Activated gamma-delta T cell treated with Interleukin-2 at 50 U/mL for 16 hours (primary cell): Measurements from ENCODE around the gene NACA.
A peak's percentile ranks its signal among the peaks of the same experiment; 100 is the strongest.

Experiments used
- DNase-seq: peaks from one replicate; pipeline ENCODE4 v3.0.0-alpha.2; 2020

Gene NACA

DNA sequence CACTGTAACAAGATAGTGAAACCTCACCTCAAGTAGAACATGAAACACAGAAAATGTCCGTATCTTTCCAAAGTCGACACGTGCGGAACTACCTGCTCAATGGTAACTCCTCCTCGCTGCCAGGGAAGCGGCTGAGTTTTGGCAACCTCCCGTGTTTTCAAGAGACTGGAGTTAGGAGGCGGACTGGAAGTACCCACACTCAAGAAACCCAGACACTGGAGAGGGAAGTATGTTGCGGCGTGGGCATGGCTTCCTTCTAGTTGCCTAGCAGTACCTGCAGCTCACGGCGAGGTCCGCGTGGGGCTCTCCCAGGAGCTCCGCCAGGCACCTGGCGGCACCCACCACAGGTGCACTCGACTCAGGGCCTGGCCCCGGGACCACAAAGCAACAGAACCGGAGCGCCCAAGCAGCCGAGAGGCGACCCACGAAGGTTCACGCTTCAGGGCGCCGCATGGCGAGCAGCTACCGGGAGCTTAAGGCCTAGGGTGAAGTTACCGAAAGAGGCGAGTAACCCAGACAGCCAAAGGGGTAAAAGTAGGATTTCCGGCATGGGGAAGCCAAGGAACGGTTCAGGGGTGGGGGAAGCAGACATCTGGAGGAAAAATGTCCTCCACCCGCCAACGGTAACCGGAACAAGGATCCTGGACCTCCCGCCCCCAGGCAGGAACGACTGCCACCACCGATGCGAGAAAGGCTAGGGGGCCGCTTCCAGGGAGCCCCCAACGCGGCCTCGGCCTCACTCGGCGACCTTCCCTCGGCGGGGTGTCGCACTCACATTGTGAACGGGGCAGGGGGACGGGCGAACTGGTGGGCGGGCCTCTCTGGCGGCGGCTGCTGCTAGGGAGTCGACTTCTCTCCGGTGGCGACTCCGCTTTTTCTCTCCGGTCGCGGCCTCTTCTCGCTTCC, 37.6 kb downstream of the NACA start:
- DNase-seq = peak; percentile 77

DNA sequence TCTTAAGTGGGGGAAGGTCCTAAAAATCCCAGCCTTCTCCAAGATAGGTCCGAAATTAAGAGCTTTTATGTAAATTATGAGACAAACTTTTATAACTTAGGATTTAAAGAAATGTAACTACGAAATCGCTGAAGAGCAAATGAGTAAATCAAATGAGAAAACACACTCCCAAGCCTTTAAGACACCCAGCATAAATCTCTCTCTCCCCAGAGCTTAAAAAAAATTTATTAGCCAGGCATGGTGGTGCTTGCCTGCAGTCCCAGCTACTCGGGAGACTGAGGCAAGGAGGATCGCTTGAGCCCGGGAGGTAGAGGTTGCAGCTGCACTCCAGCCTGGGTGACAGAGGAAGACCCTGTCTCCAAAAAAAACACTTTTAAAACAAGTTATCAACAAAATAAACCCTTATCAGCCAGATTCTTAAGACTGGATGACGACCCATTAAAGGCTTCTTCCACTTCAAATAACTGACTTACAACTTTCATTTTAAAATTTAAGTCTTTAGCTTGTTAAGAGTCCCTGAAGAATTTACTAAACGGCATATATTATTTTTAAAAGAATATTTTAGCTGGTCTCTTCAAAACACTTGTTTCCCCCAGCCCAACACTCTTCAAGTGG, 40.2 kb downstream of the NACA start:
- no peak for DNase-seq

DNA sequence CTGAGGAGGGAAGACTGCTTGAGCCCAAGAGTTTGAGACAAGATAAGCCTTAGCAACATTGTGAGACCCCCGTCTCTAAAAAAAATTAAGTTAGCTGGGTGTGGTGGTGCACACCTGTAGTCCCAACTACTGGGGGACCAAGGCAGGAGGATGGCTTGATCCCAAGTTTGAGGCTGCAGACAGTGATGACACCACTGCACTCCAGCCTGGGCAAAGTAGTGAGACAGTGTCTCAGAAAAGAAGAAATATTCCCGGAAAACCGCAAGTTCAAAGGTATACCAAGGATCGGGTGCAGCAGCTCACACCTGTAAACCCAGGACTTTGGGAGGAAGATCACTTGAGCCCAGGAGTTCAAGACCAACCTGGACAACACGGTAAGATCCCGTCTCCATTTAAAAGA, 42.8 kb downstream of the NACA start:
- DNase-seq = no peak

DNA sequence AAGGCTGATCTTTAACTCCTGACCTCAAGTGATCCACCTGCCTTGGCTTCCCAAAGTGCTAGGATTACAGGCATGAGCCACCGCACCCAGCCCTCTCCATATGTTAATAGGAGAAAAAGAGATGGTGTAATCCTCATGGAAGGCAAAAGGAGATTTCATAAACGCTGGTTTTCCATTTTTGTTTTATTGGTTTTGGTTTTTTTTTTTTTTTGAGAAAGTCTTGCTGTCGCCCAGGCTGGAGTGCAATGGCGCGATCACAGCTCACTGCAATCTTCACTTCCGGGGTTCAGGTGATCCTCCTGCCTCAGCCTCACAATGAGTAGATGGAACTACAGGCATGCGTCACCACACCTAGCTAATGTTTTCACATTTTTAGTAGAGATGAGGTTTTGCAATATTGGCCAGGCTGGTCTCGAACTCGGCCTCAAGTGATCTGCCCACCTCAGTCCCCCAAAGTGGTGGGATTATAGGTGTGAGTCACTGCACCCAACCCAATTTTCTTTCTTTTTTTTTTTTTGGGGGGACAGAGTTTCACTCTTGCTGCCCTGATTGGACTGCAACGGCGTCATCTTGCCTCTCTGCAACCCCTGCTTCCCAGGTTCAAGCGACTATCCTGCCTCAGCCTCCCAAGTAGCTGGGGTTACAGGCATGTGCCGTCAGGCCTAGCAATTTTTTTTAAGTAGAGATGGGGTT, 45.1 kb downstream of the NACA start:
- no peak for DNase-seq

- no peak for DNase-seq
These were observed 46.2 kb downstream of the NACA start for GRCh38 chr12:56678852-56679251.

DNA sequence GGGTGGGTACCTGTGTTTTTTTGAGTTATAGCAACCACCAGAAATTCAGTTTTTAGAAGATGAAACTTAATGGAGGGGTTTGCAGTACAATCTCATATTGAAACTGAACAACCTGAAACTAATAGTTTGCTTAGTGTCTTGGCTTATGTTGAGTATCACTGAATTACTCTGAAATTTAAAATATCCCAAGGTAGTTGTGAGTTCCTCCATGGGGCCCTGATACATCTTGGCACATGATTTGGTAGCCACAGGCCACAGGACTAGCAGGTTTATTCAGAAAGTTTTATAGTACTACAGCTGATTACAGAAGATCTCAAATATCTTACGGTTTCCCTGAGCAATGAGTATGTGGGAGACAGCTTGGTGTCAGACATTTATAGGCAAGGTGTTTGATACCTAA, 47.4 kb downstream of the NACA start:
- no peak for DNase-seq

DNA sequence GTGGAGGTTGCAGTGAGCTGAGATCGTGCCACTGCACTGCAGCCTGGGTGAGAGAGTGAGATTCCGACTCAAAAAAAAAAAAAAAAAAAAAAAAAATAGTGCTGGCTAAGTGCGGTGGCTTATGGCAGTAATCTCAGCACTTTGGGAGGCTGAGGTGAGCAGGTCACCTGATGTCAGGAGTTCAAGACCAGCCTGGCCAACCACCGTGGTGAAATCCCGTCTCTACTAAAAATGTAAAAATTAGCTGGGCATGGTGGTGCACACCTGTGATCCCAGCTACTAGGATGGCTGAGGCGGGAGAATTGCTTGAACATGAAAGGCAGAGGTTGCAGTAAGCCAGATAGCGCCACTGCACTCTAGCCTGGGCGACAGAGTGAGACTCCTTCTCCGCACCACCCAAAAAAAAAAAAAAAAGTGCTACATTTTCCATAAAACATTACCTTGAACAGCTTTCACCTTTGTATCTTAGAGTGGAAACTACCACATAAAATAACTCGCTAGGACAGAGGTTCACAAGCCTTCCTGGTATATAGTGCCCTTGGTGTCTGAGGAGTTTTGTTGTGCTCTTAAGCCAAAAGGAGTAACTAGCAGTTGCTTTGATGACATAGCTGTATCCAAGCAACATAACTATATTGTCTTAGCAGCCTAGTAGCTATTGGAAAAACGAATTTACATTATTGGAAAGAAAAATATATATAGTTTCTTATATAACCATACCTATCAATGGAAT, 48.1 kb downstream of the NACA start:
- DNase-seq = no peak

GRCh38 chr12:56671608-56672007, 53.5 kb downstream of the NACA start:
- DNase-seq = no peak

- DNase-seq = no peak
These were observed 54.3 kb downstream of the NACA start for GRCh38 chr12:56670836-56671235.

DNA sequence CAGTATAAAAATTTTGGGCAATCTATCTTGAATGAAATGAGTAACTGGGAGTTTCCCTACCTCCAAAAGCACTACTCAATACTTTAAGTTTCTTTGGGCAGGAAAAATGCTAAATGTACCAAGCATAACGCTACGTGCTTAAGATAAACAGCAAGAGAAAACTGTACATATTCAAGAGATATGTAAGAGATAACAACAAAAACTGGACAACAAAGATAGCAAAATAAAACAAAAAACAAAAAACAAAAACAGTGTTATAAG, 57.0 kb downstream of the NACA start:
- DNase-seq = no peak
